KMS-11 (cell line): ENCODE data around the gene SNRPB.

Experiments
- H2AFZ ChIP-seq: fragments of 200-600 bp; sonication (generic); 2 replicates; pipeline ENCODE4 v1.6.1; 2016; ENCODE audit warnings: antibody characterized with exemption, mixed run types, low read depth
- H3K27ac ChIP-seq: fragments of 200-600 bp; sonication (generic); 2 replicates; pipeline ENCODE4 v1.6.1; 2016; ENCODE audit warnings: mild to moderate bottlenecking, mixed run types
- H3K27me3 ChIP-seq: fragments of 200-600 bp; sonication (generic); 2 replicates; pipeline ENCODE4 v1.6.1; 2017; ENCODE audit warnings: mild to moderate bottlenecking, low read depth, mixed run types, moderate library complexity; ENCODE audit not compliant: insufficient read depth
- H3K36me3 ChIP-seq: fragments of 200-600 bp; sonication (generic); 2 replicates; pipeline ENCODE4 v1.6.1; 2017; ENCODE audit warnings: mild to moderate bottlenecking, mixed run types; ENCODE audit not compliant: insufficient read depth
- H3K4me1 ChIP-seq: fragments of 200-600 bp; sonication (generic); 2 replicates; pipeline ENCODE4 v1.6.1; 2016; ENCODE audit warnings: mild to moderate bottlenecking, low read depth, mixed run types; ENCODE audit not compliant: poor library complexity, severe bottlenecking
- H3K4me2 ChIP-seq: fragments of 200-600 bp; sonication (generic); 2 replicates; pipeline ENCODE4 v1.7.0; 2016; ENCODE audit warnings: mild to moderate bottlenecking, mixed run types
- H3K4me3 ChIP-seq: fragments of 200-600 bp; sonication (generic); IDR thresholded peaks from 2 replicates; pipeline ENCODE4 v1.6.1; 2017; ENCODE audit warnings: low read depth, low read length, mixed read lengths; ENCODE audit not compliant: insufficient read depth
- H3K79me2 ChIP-seq: fragments of 200-600 bp; sonication (generic); 2 replicates; pipeline ENCODE4 v1.6.1; 2016; ENCODE audit warnings: low read depth, mixed run types; ENCODE audit not compliant: insufficient read depth
- H3K9ac ChIP-seq: fragments of 200-600 bp; sonication (generic); 2 replicates; pipeline ENCODE4 v1.6.1; 2016; ENCODE audit warnings: mild to moderate bottlenecking, mixed run types
- H4K20me1 ChIP-seq: fragments of 200-600 bp; sonication (generic); 2 replicates; pipeline ENCODE4 v1.6.1; 2016; ENCODE audit warnings: mild to moderate bottlenecking, mixed run types; ENCODE audit not compliant: insufficient read depth
- TF ChIP-seq, protein P1 (sequence below): fragments of 200-600 bp; sonication (generic); conservative IDR thresholded peaks from 2 replicates; pipeline ENCODE4 v1.6.1; 2017; ENCODE audit warnings: low read depth, mild to moderate bottlenecking, antibody characterized with exemption, low read length, moderate library complexity, mixed read lengths

SNRPB gene

GRCh38 chr20:2455771-2456497 lies 14.7 kb downstream of the SNRPB start:
- no peak overlapping the region for H2AFZ ChIP-seq
- H3K4me2 ChIP-seq: no peak overlapping the region
- TF ChIP-seq, protein P1, sequence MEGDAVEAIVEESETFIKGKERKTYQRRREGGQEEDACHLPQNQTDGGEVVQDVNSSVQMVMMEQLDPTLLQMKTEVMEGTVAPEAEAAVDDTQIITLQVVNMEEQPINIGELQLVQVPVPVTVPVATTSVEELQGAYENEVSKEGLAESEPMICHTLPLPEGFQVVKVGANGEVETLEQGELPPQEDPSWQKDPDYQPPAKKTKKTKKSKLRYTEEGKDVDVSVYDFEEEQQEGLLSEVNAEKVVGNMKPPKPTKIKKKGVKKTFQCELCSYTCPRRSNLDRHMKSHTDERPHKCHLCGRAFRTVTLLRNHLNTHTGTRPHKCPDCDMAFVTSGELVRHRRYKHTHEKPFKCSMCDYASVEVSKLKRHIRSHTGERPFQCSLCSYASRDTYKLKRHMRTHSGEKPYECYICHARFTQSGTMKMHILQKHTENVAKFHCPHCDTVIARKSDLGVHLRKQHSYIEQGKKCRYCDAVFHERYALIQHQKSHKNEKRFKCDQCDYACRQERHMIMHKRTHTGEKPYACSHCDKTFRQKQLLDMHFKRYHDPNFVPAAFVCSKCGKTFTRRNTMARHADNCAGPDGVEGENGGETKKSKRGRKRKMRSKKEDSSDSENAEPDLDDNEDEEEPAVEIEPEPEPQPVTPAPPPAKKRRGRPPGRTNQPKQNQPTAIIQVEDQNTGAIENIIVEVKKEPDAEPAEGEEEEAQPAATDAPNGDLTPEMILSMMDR: no peak
- no peaks in the 10 kb centered on the region for H3K27me3 ChIP-seq
- no peaks in the 10 kb centered on the region for H3K4me1 ChIP-seq
- H3K79me2 ChIP-seq: no peaks in the 10 kb centered on the region
- no peaks in the 10 kb centered on the region for H4K20me1 ChIP-seq
- no peak overlapping the region for H3K4me3 ChIP-seq
- H3K27ac ChIP-seq: no peak overlapping the region
- no peaks in the 10 kb centered on the region for H3K36me3 ChIP-seq
- no peak overlapping the region for H3K9ac ChIP-seq

DNA sequence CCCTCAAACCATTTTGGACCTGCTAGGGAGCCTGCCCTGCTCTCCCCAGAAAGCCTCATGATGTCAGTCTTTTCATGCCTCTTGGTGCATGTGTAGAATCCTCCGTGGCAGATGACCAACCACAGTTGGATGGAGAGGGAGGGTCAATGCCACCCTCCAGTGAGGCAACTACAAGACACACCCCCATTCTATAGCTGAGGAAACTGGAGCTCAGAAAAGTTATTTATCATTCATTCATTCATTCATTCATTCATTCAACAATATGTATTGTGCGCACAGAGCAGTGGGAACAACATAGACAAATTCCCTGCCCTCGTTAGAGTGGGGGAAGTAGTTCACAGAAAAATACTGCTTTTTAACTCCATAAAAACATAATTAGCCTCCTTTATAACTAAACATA lies 16.8 kb downstream of the SNRPB start:
- Histone ChIP-seq H3K4me3 (no peak overlapping the region), H3K4me1 (no peaks in the 10 kb centered on the region), H3K36me3 (no peaks in the 10 kb centered on the region), H2AFZ (no peak overlapping the region), H3K27me3 (no peaks in the 10 kb centered on the region), H3K9ac (no peak overlapping the region), H4K20me1 (no peaks in the 10 kb centered on the region), H3K4me2 (no peak overlapping the region), H3K27ac (no peak overlapping the region), H3K79me2 (no peaks in the 10 kb centered on the region)
- TF ChIP-seq, protein P1: no peak

DNA sequence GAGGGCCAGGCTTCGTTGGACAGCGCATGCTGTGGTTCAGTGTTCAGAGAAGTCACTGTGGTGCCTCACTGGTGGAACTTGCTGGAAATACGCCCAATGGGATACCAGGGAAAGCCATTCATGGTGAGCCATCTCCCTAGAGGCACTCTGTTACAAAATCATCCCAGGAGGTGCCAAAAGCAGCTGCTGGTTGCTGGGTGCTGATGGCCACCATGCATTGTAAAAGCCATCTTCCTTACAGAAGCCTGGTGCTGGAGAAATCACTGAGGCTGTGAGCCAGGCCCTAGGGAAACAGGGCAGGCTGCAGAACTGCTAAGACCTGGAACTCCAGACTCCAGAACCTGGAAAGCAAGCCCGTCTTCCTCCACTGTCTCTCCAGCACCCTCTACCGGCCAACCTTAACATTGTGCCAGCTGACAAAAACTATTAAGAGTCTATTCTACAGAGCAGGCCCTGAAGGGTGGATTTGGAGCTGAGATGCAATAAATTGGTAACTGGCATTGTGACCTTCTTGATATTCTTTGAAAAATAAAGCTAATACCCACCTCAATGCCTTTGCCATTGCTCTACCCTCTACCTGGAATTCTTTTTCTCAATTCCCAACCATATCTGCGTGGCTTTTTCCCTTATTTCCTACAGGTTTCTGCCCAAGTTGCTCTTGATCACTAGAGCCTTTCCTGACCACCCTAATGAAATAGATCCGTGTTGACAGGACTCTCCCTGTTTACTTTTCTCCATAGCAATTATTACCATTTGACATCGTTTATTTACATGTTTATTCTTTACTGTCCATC lies 18.5 kb downstream of the SNRPB start:
- Histone ChIP-seq H3K27me3 (no peaks in the 10 kb centered on the region), H3K27ac (no peak overlapping the region), H3K4me2 (no peak overlapping the region), H3K4me1 (no peaks in the 10 kb centered on the region), H3K79me2 (no peaks in the 10 kb centered on the region), H3K36me3 (no peaks in the 10 kb centered on the region), H4K20me1 (no peaks in the 10 kb centered on the region), H3K4me3 (no peak overlapping the region), H3K9ac (no peak overlapping the region), H2AFZ (no peak overlapping the region)
- TF ChIP-seq, protein P1: peak; percentile 75

DNA sequence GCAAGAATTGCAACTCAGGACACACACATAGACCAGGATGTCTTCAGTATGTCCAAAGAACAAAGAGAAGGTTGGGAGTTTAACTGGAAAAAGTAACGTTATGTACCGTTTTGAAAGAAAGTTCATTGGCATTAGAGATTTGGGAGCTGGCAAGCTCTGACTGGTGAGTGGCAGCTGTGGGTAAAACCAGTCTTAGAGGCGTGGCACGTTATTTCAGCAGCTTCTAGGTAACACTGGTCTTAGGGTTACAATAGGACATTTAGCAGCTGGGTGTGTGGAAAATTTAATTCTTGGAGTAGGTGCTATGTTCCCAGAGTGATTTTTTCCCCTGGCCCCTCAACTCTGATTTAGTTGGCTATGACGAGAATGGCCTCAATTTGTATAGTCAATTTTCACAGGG lies 19.2 kb downstream of the SNRPB start:
- no peaks in the 10 kb centered on the region for H3K4me1 ChIP-seq
- no peak overlapping the region for H2AFZ ChIP-seq
- H3K27me3 ChIP-seq: no peaks in the 10 kb centered on the region
- no peak overlapping the region for H3K27ac ChIP-seq
- no peaks in the 10 kb centered on the region for H3K36me3 ChIP-seq
- no peak overlapping the region for H3K4me3 ChIP-seq
- H3K79me2 ChIP-seq: no peaks in the 10 kb centered on the region
- TF ChIP-seq, protein P1: no peak
- H3K4me2 ChIP-seq: no peak overlapping the region
- H4K20me1 ChIP-seq: no peaks in the 10 kb centered on the region
- no peak overlapping the region for H3K9ac ChIP-seq
